Measurements from ENCODE around the gene REEP2. TPM values are rescaled to one million over a fixed set of nuclear protein-coding genes. Genes with fewer than 3 reads are reported as not detected.
"Not testable (repeated sequence)": the region's sequence is repeated elsewhere in the genome, so short reads cannot be mapped to it uniquely, and the experiment has no call there.

The REEP2 gene
- total RNA-seq, 1 experiment from 2014 or later = 2.7 TPM

DNA sequence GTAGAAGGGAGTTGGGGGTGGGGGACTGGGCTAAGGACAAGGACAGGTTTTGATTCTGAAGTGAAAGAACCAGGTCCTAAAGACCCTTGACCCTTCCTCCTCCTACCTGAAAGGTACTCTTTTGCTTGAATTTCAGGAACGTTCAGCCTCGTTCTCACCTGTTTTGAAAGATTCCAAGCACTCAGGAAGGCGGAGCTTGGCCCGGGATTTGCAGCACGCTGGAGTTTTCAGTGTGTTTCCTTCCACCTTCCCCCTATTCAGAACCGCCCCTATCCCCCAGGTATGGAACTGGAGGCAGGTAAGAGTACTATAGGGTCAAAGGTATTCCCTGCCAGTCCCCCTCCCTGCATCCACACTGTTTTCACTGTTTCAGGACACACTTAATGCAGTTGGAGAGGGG lies 33.5 kb downstream of the REEP2 start:
- peaks cover 52% of the 10 kb centered on the region for H3K36me3 Mint-ChIP-seq (ENCODE audit: insufficient read depth, unreplicated experiment)
- H3K27me3 Mint-ChIP-seq (ENCODE audit: unreplicated experiment) = peaks cover 34% of the 10 kb centered on the region
- DNase-seq = no peak
- CTCF ChIA-PET = no interaction called here
- H3K27ac Mint-ChIP-seq (ENCODE audit: unreplicated experiment) = peak overlapping the region; percentile 48
- H3K4me3 Mint-ChIP-seq (ENCODE audit: low read depth, unreplicated experiment) = no peak overlapping the region
- no peaks in the 10 kb centered on the region for H3K9me3 Mint-ChIP-seq (ENCODE audit: low read depth, unreplicated experiment)
- peaks cover 27% of the 10 kb centered on the region for H3K4me1 Mint-ChIP-seq (ENCODE audit: low read depth, unreplicated experiment)
- BruUV-seq (replicated peaks) = no TSS peak
- TF ChIP-seq, protein P1, sequence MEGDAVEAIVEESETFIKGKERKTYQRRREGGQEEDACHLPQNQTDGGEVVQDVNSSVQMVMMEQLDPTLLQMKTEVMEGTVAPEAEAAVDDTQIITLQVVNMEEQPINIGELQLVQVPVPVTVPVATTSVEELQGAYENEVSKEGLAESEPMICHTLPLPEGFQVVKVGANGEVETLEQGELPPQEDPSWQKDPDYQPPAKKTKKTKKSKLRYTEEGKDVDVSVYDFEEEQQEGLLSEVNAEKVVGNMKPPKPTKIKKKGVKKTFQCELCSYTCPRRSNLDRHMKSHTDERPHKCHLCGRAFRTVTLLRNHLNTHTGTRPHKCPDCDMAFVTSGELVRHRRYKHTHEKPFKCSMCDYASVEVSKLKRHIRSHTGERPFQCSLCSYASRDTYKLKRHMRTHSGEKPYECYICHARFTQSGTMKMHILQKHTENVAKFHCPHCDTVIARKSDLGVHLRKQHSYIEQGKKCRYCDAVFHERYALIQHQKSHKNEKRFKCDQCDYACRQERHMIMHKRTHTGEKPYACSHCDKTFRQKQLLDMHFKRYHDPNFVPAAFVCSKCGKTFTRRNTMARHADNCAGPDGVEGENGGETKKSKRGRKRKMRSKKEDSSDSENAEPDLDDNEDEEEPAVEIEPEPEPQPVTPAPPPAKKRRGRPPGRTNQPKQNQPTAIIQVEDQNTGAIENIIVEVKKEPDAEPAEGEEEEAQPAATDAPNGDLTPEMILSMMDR (IDR thresholded peaks at IDR 0.05; ENCODE audit: unreplicated experiment) = no peak
- intact Hi-C loops (cut with micrococcal nuclease; ENCODE audit: unreplicated experiment) = no loop called here

DNA sequence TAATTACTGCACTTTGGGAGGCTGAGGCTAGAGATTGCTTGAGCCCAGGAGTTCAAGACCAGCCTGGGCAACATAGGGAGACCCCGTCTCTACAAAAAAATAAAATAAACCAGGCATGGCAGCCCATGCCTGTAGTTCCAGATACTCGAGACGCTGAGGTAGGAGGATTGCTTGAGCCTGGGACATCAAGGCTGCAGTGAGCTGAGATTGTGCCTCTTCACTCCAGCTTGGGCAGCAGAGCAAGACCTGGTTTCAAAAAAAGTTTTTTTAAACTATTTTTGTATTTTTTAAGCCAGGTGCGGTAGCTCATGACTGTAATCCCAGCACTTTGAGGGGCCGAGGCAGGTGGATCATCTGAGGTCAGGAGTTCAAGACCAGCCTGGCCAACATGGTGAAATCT lies 34.3 kb downstream of the REEP2 start:
- CTCF ChIA-PET = interaction anchor here (0.6 kb wide), 1 partner anchor 146 kb away, joined by 3 read pairs; no protein-coding TSS in a partner anchor
- BruUV-seq (replicated peaks); H3K27ac Mint-ChIP-seq (ENCODE audit: unreplicated experiment); H3K4me3 Mint-ChIP-seq (ENCODE audit: low read depth, unreplicated experiment); intact Hi-C loops (cut with micrococcal nuclease; ENCODE audit: unreplicated experiment); DNase-seq; H3K9me3 Mint-ChIP-seq (ENCODE audit: low read depth, unreplicated experiment): not testable (repeated sequence)
- Mint-ChIP-seq H3K36me3 (ENCODE audit: insufficient read depth, unreplicated experiment) (peaks cover 44% of the 10 kb centered on the region), H3K4me1 (ENCODE audit: low read depth, unreplicated experiment) (peaks cover 19% of the 10 kb centered on the region), H3K27me3 (ENCODE audit: unreplicated experiment) (peaks cover 26% of the 10 kb centered on the region)

DNA sequence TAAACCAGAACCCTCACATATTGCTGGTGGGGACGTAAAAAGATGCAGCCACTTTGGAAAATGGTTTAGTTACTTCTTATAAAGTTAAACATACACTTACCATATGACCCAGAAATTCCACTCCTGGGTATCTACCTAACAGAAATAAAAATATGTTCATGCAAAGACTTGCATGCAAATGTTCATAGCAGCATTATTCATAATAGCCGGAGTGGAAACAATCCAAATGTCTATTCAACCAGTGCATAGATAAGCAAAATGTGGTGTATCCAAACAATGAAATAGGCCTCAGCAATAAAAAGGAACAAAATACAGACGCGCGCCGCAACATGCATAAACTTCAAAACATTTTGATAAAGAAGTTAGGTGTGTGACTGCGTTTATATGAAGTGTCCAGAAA lies 38.1 kb downstream of the REEP2 start:
- Mint-ChIP-seq H3K4me3 (ENCODE audit: low read depth, unreplicated experiment) (no peak overlapping the region), H3K27me3 (ENCODE audit: unreplicated experiment) (peaks cover 8% of the 10 kb centered on the region), H3K9me3 (ENCODE audit: low read depth, unreplicated experiment) (no peaks in the 10 kb centered on the region), H3K36me3 (ENCODE audit: insufficient read depth, unreplicated experiment) (peaks cover 11% of the 10 kb centered on the region), H3K4me1 (ENCODE audit: low read depth, unreplicated experiment) (no peaks in the 10 kb centered on the region), H3K27ac (ENCODE audit: unreplicated experiment) (no peak overlapping the region)
- CTCF ChIA-PET = no interaction called here
- BruUV-seq (replicated peaks) = no TSS peak
- no peak for DNase-seq
- TF ChIP-seq, protein P1 (IDR thresholded peaks at IDR 0.05; ENCODE audit: unreplicated experiment) = no peak
- intact Hi-C loops (cut with micrococcal nuclease; ENCODE audit: unreplicated experiment) = no loop called here

DNA sequence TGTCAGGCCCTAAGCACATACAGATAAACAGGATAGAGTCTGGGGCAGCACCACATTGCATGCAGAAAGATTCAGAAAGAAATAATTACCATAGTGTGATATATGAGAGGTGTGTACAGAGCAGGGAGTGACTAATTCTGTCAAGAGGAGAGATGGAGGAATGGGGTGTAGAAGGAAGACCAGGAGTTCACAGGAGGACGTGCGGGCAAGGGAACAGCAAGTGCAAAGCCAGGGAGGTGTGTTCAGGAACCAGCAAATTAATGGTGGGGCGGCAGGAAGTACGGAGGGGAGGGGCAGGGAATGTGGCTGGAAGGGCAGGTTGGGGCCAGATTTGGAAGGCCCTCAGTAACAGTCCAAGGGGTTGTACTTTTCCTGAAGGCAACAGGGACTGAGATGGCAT lies 43.8 kb downstream of the REEP2 start:
- no peak for DNase-seq
- TF ChIP-seq, protein P1 (IDR thresholded peaks at IDR 0.05; ENCODE audit: unreplicated experiment) = no peak
- H3K27me3 Mint-ChIP-seq (ENCODE audit: unreplicated experiment) = peaks cover 7% of the 10 kb centered on the region
- no peak overlapping the region for H3K27ac Mint-ChIP-seq (ENCODE audit: unreplicated experiment)
- CTCF ChIA-PET = no interaction called here
- no peaks in the 10 kb centered on the region for H3K36me3 Mint-ChIP-seq (ENCODE audit: insufficient read depth, unreplicated experiment)
- no peaks in the 10 kb centered on the region for H3K9me3 Mint-ChIP-seq (ENCODE audit: low read depth, unreplicated experiment)
- no TSS peak for BruUV-seq (replicated peaks)
- peaks cover 8% of the 10 kb centered on the region for H3K4me1 Mint-ChIP-seq (ENCODE audit: low read depth, unreplicated experiment)
- intact Hi-C loops (cut with micrococcal nuclease; ENCODE audit: unreplicated experiment) = no loop called here
- H3K4me3 Mint-ChIP-seq (ENCODE audit: low read depth, unreplicated experiment) = no peak overlapping the region

DNA sequence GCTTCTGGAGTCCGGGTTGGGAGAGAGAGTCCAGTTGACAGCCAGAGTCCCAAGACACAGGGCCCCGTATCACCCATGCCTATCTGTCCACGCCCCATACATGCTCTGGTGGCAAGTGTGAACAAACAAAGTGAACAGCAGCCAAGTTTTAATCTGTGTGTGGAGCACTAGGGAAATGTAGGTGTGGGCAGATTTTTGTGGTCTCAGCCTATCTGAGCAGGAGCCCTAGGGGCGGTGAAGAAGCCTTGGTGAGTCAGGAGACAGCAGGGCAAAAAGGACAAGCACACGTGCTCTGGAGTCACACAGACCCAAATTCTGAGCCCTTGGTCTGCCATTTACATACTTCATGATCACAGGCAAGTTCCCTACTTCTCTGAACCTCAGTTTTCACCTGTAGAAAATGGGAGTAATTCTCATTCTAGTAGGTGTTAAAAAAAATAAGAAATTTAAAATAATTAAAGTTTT lies 49.7 kb downstream of the REEP2 start:
- Mint-ChIP-seq H3K9me3 (ENCODE audit: low read depth, unreplicated experiment) (no peaks in the 10 kb centered on the region), H3K27ac (ENCODE audit: unreplicated experiment) (no peak overlapping the region), H3K27me3 (ENCODE audit: unreplicated experiment) (peaks cover 39% of the 10 kb centered on the region), H3K4me3 (ENCODE audit: low read depth, unreplicated experiment) (no peak overlapping the region), H3K36me3 (ENCODE audit: insufficient read depth, unreplicated experiment) (peaks cover 16% of the 10 kb centered on the region), H3K4me1 (ENCODE audit: low read depth, unreplicated experiment) (peaks cover 11% of the 10 kb centered on the region)
- DNase-seq = no peak
- intact Hi-C loops (cut with micrococcal nuclease; ENCODE audit: unreplicated experiment) = no loop called here
- BruUV-seq (replicated peaks) = no TSS peak
- CTCF ChIA-PET = no interaction called here
- TF ChIP-seq, protein P1 (IDR thresholded peaks at IDR 0.05; ENCODE audit: unreplicated experiment) = no peak

Data from Calu3 (cell line).